SU-DHL-6 (cell line): ENCODE measurements around the gene PHACTR3.

Experiments
- H2AFZ ChIP-seq: fragments of 200-600 bp; sonication (generic); 2 replicates; pipeline ENCODE4 v1.6.1; 2014; ENCODE audit warnings: low read depth, mild to moderate bottlenecking, moderate library complexity, mixed read lengths, antibody characterized with exemption, low read length; ENCODE audit not compliant: severe bottlenecking
- H3F3A ChIP-seq: fragments of 200-600 bp; shearing (Covaris generic); 2 replicates; pipeline ENCODE4 v1.6.0; 2016; ENCODE audit warnings: antibody characterized with exemption, mild to moderate bottlenecking; ENCODE audit not compliant: insufficient read depth
- H3K27ac ChIP-seq: fragments of 200-600 bp; sonication (generic); 2 replicates; pipeline ENCODE4 v1.5.1; 2016; ENCODE audit warnings: low read depth, mild to moderate bottlenecking, low read length, moderate library complexity, mixed read lengths
- H3K27me3 ChIP-seq: fragments of 200-600 bp; sonication (generic), shearing (Covaris generic); 2 replicates; pipeline ENCODE4 v1.6.0; 2014; ENCODE audit warnings: mild to moderate bottlenecking, low read length
- H3K36me3 ChIP-seq: fragments of 200-600 bp; sonication (generic); 2 replicates; pipeline ENCODE4 v1.6.1; 2014; ENCODE audit warnings: mild to moderate bottlenecking, low read length, mixed read lengths
- H3K4me2 ChIP-seq: fragments of 300-600, 200-600 bp; shearing (Covaris generic), sonication (generic); 2 replicates; pipeline ENCODE4 v1.6.0; 2014; ENCODE audit warnings: low read length, low read depth, mild to moderate bottlenecking; ENCODE audit not compliant: poor library complexity, severe bottlenecking
- H3K4me3 ChIP-seq: fragments of 200-600 bp; sonication (generic); 2 replicates; pipeline ENCODE4 v1.5.1; 2014; ENCODE audit warnings: antibody characterized with exemption, low read length, mild to moderate bottlenecking, mixed read lengths; ENCODE audit not compliant: insufficient read depth, poor library complexity, severe bottlenecking
- H3K79me2 ChIP-seq: fragments of 200-600 bp; sonication (generic); 2 replicates; pipeline ENCODE4 v1.6.1; 2014; ENCODE audit warnings: mild to moderate bottlenecking, low read length, moderate library complexity; ENCODE audit not compliant: insufficient read depth
- H3K9ac ChIP-seq: fragments of 200-600 bp; sonication (generic); 2 replicates; pipeline ENCODE4 v1.7.0; 2014; ENCODE audit warnings: mild to moderate bottlenecking, low read length
- H3K9me2 ChIP-seq: fragments of 200-600 bp; sonication (generic); replicated peaks from 2 replicates; pipeline ENCODE4 v1.6.1; 2014; ENCODE audit warnings: low read length; ENCODE audit not compliant: insufficient read depth
- H3K9me3 ChIP-seq: fragments of 200-600 bp; sonication (generic); 2 replicates; pipeline ENCODE4 v1.6.1; 2014; ENCODE audit warnings: low read length, mixed read lengths; ENCODE audit not compliant: insufficient read depth
- H4K20me1 ChIP-seq: fragments of 200-600 bp; sonication (generic); 2 replicates; pipeline ENCODE4 v1.6.1; 2014; ENCODE audit warnings: low read depth, mild to moderate bottlenecking, antibody characterized with exemption, low read length, moderate library complexity, mixed read lengths
- CTCF ChIP-seq: fragments of 200-600 bp; sonication (generic); IDR thresholded peaks from one replicate; pipeline ENCODE4 v1.5.1; 2017; ENCODE audit warnings: antibody characterized with exemption, mild to moderate bottlenecking, low read length, moderate library complexity; ENCODE audit not compliant: insufficient read depth, poor library complexity, severe bottlenecking
- EZH2phosphoT487 ChIP-seq: fragments of 200-600 bp; sonication (generic), shearing (Covaris generic); conservative IDR thresholded peaks from 2 replicates; pipeline ENCODE4 v1.6.1; 2018; ENCODE audit warnings: mild to moderate bottlenecking, antibody characterized with exemption, low read length, moderate library complexity, mixed read lengths

The PHACTR3 gene

DNA sequence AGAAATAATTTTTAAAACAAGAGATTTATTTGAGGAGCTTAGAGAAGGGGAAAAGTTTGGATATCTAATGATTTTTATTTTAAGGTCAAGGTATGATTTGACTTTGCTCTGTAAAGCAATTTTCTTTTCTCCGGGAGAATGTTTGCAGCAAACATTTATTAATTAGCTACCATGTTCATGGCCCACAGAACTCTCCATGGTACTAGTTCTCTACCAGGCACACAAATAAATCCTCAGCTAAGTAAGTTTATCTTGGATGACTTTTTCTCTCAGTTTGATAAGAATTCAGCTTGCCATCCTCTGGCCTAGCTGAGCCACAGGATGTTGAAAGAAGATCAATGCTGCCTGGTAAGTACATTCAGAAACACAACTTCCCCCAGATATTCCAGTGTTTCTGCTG, 94.3 kb downstream of the PHACTR3 start:
- Histone ChIP-seq H3K9me2 (no peaks in the 10 kb centered on the region), H3K27ac (no peak overlapping the region), H3K9ac (no peak overlapping the region), H3K4me3 (no peak overlapping the region), H4K20me1 (no peaks in the 10 kb centered on the region), H3K4me2 (no peak overlapping the region), H2AFZ (no peak overlapping the region), H3F3A (no peaks in the 10 kb centered on the region), H3K27me3 (no peaks in the 10 kb centered on the region), H3K79me2 (no peaks in the 10 kb centered on the region), H3K9me3 (no peaks in the 10 kb centered on the region), H3K36me3 (no peaks in the 10 kb centered on the region)
- TF ChIP-seq EZH2phosphoT487 (no peak), CTCF (no peak)

GRCh38 chr20:59701236-59701635, 96.9 kb downstream of the PHACTR3 start:
- H3K27me3 ChIP-seq = no peaks in the 10 kb centered on the region
- H2AFZ ChIP-seq = no peak overlapping the region
- no peak for TF ChIP-seq CTCF
- no peak for TF ChIP-seq EZH2phosphoT487
- no peak overlapping the region for H3K27ac ChIP-seq
- no peaks in the 10 kb centered on the region for H4K20me1 ChIP-seq
- no peaks in the 10 kb centered on the region for H3K36me3 ChIP-seq
- H3K9me2 ChIP-seq = no peaks in the 10 kb centered on the region
- no peaks in the 10 kb centered on the region for H3K9me3 ChIP-seq
- H3K79me2 ChIP-seq = no peaks in the 10 kb centered on the region
- H3F3A ChIP-seq = no peaks in the 10 kb centered on the region
- no peak overlapping the region for H3K4me3 ChIP-seq
- H3K4me2 ChIP-seq = no peak overlapping the region
- H3K9ac ChIP-seq = no peak overlapping the region

DNA sequence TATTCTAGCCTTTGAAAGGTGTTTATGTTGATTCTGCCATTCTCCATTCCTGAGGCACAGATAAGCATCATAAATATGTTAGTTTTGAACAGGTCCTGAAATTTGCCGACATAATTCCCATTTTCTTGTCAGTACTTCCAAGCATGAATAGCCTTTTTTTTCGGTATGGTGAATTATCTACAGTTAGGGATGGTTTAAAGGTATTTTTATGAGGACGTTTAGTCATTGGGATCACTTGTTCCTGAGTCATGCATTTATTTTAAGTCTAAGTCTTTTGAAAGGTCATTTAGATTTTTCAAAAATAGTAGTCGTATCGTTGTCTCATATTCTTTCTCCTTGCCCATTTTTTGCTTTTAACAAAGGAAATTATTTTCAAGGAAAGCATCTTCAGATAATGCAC, 98.7 kb downstream of the PHACTR3 start:
- Histone ChIP-seq H3K79me2 (no peaks in the 10 kb centered on the region), H2AFZ (no peak overlapping the region), H3K36me3 (no peaks in the 10 kb centered on the region), H3K27me3 (no peaks in the 10 kb centered on the region), H3K4me2 (no peak overlapping the region), H3K9me2 (no peaks in the 10 kb centered on the region), H3K27ac (no peak overlapping the region), H4K20me1 (no peaks in the 10 kb centered on the region), H3F3A (no peaks in the 10 kb centered on the region), H3K4me3 (no peak overlapping the region), H3K9me3 (no peaks in the 10 kb centered on the region), H3K9ac (no peak overlapping the region)
- no peak for TF ChIP-seq CTCF
- TF ChIP-seq EZH2phosphoT487 = no peak
